ENCODE data around the gene BARHL2.

Gene BARHL2

DNA sequence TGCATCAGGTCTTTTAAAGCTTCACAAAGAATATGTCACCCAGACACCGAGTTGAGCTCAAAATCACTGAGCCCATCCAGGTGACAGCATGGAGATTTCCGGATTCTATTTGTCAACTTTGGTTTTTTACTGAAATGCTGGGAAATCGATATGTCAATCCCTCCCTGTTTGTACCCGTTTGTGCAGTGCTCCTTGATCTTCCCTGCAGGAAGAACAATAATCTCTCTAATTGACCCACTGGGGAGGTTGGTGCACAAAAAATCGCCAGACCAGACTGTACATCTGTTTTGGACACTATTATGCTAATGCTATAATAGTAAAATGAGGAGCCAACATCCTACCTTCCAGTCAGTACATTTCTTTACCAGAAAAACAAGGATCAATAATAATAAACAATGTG, 1.8 kb downstream of the BARHL2 start:
- TF ChIP-seq, protein P1, sequence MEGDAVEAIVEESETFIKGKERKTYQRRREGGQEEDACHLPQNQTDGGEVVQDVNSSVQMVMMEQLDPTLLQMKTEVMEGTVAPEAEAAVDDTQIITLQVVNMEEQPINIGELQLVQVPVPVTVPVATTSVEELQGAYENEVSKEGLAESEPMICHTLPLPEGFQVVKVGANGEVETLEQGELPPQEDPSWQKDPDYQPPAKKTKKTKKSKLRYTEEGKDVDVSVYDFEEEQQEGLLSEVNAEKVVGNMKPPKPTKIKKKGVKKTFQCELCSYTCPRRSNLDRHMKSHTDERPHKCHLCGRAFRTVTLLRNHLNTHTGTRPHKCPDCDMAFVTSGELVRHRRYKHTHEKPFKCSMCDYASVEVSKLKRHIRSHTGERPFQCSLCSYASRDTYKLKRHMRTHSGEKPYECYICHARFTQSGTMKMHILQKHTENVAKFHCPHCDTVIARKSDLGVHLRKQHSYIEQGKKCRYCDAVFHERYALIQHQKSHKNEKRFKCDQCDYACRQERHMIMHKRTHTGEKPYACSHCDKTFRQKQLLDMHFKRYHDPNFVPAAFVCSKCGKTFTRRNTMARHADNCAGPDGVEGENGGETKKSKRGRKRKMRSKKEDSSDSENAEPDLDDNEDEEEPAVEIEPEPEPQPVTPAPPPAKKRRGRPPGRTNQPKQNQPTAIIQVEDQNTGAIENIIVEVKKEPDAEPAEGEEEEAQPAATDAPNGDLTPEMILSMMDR (IDR thresholded peaks at IDR 0.05; ENCODE audit: low read depth, low read length, missing control alignments) = no peak
- no peak for DNase-seq (ENCODE audit: low read depth)
- H3K4me3 ChIP-seq (ENCODE audit: low read depth, low read length) = no peak overlapping the region
- in situ Hi-C loops (cut with HindIII; ENCODE audit: low sequenced_read_pairs) = no loop called here

DNA sequence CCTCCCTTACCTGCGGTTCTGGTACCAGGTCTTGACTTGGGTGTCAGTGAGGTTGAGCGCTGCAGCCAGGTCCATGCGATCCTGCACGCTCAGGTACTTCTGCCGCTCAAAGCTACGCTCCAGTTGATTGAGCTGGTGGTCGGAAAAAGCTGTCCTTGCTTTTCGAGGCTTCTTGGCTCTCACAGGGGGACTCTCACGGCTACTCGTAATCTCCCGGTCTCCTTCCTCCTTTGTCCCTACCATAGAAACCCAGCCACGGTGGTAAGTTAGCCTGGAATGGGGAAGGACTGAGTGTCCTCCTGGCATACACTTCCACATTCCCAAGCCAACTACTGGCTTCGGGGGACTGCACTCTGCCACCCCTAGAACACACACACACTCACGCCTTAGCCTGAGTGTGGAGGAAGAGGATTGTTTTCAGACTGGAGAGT, 2.6 kb downstream of the BARHL2 start:
- TF ChIP-seq, protein P1 (IDR thresholded peaks at IDR 0.05; ENCODE audit: low read depth, low read length, missing control alignments) = no peak
- no peak for DNase-seq (ENCODE audit: low read depth)
- in situ Hi-C loops (cut with HindIII; ENCODE audit: low sequenced_read_pairs) = no loop called here
- H3K4me3 ChIP-seq (ENCODE audit: low read depth, low read length) = no peak overlapping the region

DNA sequence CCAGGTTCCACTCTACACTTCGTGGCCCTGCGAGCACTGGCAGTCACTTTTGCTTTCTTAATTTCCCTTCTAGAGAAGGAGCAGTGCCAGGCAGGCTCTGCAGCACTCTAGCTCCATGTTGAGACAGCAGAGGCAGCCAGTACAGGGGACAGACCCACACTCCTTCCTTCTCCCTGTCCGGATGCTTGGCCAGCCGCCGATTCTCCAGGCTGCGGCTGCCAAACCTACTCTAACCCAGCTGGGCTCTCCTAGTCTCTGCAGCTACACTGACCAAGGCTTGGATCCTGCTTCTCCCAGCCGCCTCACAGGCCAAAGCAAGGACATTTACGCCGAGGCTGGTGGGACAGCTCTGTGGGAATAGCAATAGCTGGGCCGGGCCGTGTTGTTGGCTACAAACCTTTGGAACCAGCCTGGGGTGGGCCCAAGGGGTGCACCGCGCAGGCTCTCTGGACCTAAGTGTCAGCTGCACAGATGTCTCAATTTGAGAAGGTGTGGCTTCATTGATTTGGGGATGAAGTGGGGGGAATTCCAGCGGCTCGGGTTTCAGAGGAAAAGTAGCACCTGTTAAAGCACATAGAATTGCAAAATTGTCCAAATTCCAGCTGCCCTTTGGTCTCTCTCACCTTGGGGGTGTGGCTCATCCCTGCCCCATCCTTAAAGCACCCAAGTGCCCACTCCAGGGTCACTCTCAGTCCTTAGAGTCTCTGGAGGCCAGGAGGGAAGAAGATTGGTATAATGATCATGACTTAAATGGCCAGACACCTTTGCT, 3.2 kb downstream of the BARHL2 start:
- TF ChIP-seq, protein P1 (IDR thresholded peaks at IDR 0.05; ENCODE audit: low read depth, low read length, missing control alignments) = no peak
- no peak overlapping the region for H3K4me3 ChIP-seq (ENCODE audit: low read depth, low read length)
- DNase-seq (ENCODE audit: low read depth) = no peak
- in situ Hi-C loops (cut with HindIII; ENCODE audit: low sequenced_read_pairs) = no loop called here

DNA sequence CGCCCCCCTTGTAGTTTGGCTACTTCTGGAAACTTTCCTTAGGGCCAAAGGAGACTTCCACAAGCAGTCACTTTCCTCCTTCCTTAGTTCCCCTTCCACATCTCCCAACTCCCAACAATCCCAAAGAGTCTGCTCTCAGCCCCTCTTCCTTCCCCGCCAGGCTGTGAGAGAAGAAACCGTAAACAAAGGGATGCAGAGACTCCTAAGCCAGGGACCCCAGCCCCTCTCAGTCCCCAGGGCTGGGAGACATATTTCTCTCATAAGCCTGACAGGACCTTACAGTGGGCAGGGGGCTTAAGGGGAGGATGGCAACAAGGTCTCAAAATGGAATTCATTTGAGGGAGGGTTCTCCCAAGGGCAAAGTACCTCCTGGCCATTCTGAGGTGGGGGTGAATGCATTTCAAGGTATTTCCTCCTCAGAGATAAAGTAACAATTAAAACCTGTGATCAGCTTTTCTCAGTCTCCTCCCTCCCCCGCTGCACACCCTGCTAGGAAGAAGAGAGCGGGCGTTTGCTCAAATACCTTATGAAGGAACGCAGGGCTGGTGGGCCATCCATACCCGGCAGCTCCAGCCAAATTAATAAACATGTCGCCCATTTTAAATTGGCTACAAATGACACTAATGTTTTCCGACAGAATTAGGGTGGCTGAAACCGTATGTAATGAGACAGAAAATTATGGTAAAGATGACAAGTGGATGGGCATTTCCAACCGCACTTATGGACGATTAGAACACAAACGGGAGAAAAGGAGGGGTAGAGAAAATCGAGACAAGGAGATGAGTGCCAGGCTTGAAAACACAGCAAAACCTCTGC, 4.0 kb downstream of the BARHL2 start:
- DNase-seq (ENCODE audit: low read depth) = no peak
- in situ Hi-C loops (cut with HindIII; ENCODE audit: low sequenced_read_pairs) = no loop called here
- H3K4me3 ChIP-seq (ENCODE audit: low read depth, low read length) = no peak overlapping the region
- TF ChIP-seq, protein P1 (IDR thresholded peaks at IDR 0.05; ENCODE audit: low read depth, low read length, missing control alignments) = no peak

DNA sequence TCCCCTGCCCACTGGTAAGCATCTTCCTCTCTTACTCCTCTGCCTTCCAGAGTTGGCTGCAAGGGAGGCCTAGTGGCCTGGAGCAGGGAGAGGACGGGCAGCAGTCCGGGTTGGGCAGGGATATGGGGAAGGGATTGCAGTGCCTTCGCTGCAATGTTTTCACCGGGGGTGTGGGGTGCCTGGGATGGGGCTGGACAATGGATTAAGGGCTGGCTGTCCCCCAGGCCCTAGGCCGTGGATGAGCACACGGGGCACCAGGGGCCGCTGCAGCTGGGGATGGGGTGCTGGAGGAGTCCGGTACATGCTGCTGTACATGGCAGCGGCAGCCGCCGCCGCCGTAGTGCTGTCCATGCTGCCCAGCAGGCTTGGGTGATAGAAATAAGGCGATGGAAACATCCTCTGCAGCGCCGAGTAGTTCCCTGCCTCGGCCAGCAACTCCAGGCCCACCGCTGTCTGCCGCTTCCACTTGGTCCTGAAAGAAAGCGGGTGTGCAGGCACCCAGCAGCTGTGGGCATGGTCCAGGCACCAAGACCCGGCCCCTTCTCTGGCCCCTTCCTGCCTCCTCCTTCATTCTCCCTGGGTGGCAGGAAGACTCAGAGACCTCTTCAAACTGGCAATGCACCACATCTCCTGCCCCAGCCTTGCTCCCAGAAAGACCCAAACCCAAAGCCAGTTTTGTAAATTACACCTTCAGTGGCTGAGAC, 4.8 kb downstream of the BARHL2 start:
- in situ Hi-C loops (cut with HindIII; ENCODE audit: low sequenced_read_pairs) = no loop called here
- TF ChIP-seq, protein P1 (IDR thresholded peaks at IDR 0.05; ENCODE audit: low read depth, low read length, missing control alignments) = no peak
- no peak for DNase-seq (ENCODE audit: low read depth)
- H3K4me3 ChIP-seq (ENCODE audit: low read depth, low read length) = no peak overlapping the region

DNA sequence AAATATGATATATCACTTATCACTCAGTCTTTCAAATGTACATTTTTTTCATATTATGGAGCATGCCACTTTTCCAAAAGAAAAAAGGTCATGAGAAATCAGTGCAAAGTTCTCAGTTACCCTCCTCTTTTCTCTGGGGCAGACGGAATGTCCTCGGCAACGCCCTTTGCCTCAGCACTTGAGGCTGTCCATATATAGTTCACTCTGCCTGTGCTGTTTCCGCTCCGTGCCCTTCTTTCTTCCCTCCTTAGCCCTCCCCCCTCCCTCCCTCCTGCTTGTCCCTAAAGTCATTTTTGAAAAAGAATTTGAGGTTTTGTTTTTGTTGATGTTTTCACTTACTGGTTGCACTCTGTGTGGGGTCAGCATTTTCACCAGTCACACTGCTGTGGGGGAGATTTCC, 5.4 kb downstream of the BARHL2 start:
- no peak overlapping the region for H3K4me3 ChIP-seq (ENCODE audit: low read depth, low read length)
- TF ChIP-seq, protein P1 (IDR thresholded peaks at IDR 0.05; ENCODE audit: low read depth, low read length, missing control alignments) = no peak
- in situ Hi-C loops (cut with HindIII; ENCODE audit: low sequenced_read_pairs) = no loop called here
- no peak for DNase-seq (ENCODE audit: low read depth)

All from astrocyte of the cerebellum (primary cell).